Pancreas (tissue), 10 donors: Measurements from ENCODE around the gene DOK5. TPM values are rescaled to one million over a fixed set of nuclear protein-coding genes. Genes with fewer than 3 reads are reported as not detected.

ENCODE experiments used
- ATAC-seq, 4 donors: fragments of 200-7000 bp; cut with Tn5 transposase; one replicate each; pipeline versions ENCODE4 v1.8.0 to v1.9.1; 2020; ENCODE audit warnings: mild to moderate bottlenecking in 4 of 4, moderate library complexity in 4 of 4
- DNase-seq, 6 donors: peaks; one replicate each; pipeline ENCODE4 v3.0.0-alpha.2; 2020
- FAIRE-seq: peaks from 2 replicates; lab custom pipeline; 2012; peaks lifted over from hg19 to GRCh38; lab: Jason Lieb, UNC
- H3K27ac ChIP-seq, 4 donors: fragments of 200-600 bp; sonication (generic); 1 replicate in 3 of 4; 2 replicates in 1 of 4; pipeline versions ENCODE4 v1.5.0 to v1.8.0; 2020
- H3K27me3 ChIP-seq, 4 donors: fragments of 200-600 bp; one replicate each; pipeline ENCODE4 v1.8.0; 2021
- H3K36me3 ChIP-seq, 3 donors: fragments of 200-600 bp; sonication (generic) in 1 of 3; one replicate each; pipeline versions ENCODE4 v1.5.0 to v1.8.0; 2020 to 2021
- H3K4me1 ChIP-seq, 3 donors: fragments of 200-600 bp; one replicate each; pipeline ENCODE4 v1.8.0; 2021
- H3K4me3 ChIP-seq, 4 donors: fragments of 200-600 bp; sonication (generic) in 2 of 4; one replicate each; pipeline versions ENCODE4 v1.5.0 to v1.8.0; 2020 to 2021
- H3K9me3 ChIP-seq, 4 donors: fragments of 200-600 bp; one replicate each; pipeline ENCODE4 v1.8.0; 2021
- WGBS, 2 donors: extraction: QIAGEN DNeasy Blood & Tissue Kit; methylation state at CpG; one replicate each; pipeline ENCODE4 v1.1.7; 2013; 5-methylcytosine and 5-hydroxymethylcytosine counted together
- intact Hi-C, 3 donors: fragments of 100-400 bp; cut with DNase I; formaldehyde crosslinking; loops; one replicate each; pipeline versions ENCODE4 v1.11.1 to v1.14.2; 2022
- polyA plus RNA-seq, 2 donors: library from polyadenylated mRNA; stranded (reverse); fragments of 200-250 nt; gene quantifications; one replicate each; pipeline ENCODE4 v1.2.3, GENCODE V29; 2013
- total RNA-seq, 6 donors: library from RNA; stranded (reverse); fragmentation: NEBNext Ultra II Directional in 4 of 6; extraction: Animal tissue kit (Norgen Biotek cat#: 25700) in 4 of 6; gene quantifications; one replicate each; pipeline versions ENCODE4 v1.2.1 to v1.2.4, GENCODE V29; 2021 to 2023
- TF ChIP-seq, protein P1 (sequence below), 4 donors: fragments of 200-600 bp; sonication (generic) in 3 of 4; IDR thresholded peaks; one replicate each; pipeline versions ENCODE4 v1.5.0 to v1.8.0; 2021; ENCODE audit warnings: antibody characterized with exemption in 4 of 4
- donor health status: healthy with polysubstance abuse.
- donor health status: DM: no; HTN: no; CAD: no; lungs with moderate emphysema.
- donor health status: DM: no; HTN: no; CAD: no.
- donor health status: control.
- donor health status: control.
- donor health status: Bipolar disorder and iron deficiency.
- donor health status: DM: yes; HTN: yes; CAD: no.
- donor health status: DM: no; HTN: no; CAD: no.
- donor health status: DM: no; HTN: no; CAD: no.
- donor health status: DM: yes; HTN: yes; CAD: no.

Gene DOK5
- total and polyA plus RNA-seq, 8 donors = 0.24 to 1.2 (median 0.51) TPM

DNA sequence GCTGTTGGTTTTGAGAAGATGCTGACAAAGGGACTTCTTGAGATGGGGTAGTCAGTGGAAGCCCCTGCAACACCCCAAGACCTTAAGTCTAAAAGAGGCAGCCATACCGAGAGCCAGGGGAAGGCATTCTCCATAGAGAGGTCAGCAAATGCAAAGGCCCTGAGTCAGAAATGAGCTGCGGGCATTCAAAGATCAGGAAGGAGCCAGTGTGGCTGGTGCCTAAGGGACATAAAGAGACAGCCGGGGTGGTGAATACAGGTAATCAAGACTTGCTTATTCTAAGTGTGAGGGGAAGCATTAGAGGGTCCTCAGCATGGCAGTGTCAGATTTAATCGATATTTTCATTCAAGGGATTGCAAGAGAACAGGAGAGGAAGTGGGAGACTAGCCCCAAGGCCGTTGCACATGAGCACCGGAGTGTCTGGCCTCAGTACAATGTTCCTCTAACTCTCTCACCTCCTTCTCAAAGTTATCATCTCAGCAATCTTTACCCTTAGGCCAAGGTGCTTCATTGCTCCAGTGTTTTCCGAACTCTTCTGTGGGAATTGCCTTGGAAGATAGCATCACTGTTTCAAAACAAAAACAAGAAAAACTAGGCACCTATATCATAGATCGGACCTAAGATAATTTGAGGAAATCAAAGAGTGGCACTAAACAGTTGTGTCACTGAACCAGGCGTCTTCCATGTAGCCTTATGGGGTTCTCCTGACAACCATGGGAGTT, 173.2 kb downstream of the DOK5 start:
- Histone ChIP-seq H3K9me3 (no peaks in the 10 kb centered on the region), H3K27me3 (no peaks in the 10 kb centered on the region), H3K4me3 (no peak overlapping the region), H3K27ac (no peak overlapping the region), H3K4me1 (peaks cover 3 to 12% (median 9%) of the 10 kb centered on the region in 3 donors), H3K36me3 (no peaks in the 10 kb centered on the region)
- intact Hi-C loops = loop anchor here in 2 of 3 donors (5.0 kb wide), 2 partner anchors 426 to 546 kb away; no protein-coding TSS in a partner anchor
- ATAC-seq = no peak
- DNase-seq = no peak
- 57 to 65% methylated on average over 9 of the region's 9 CpGs for WGBS, 2 donors
- no peak for FAIRE-seq
- TF ChIP-seq, protein P1, sequence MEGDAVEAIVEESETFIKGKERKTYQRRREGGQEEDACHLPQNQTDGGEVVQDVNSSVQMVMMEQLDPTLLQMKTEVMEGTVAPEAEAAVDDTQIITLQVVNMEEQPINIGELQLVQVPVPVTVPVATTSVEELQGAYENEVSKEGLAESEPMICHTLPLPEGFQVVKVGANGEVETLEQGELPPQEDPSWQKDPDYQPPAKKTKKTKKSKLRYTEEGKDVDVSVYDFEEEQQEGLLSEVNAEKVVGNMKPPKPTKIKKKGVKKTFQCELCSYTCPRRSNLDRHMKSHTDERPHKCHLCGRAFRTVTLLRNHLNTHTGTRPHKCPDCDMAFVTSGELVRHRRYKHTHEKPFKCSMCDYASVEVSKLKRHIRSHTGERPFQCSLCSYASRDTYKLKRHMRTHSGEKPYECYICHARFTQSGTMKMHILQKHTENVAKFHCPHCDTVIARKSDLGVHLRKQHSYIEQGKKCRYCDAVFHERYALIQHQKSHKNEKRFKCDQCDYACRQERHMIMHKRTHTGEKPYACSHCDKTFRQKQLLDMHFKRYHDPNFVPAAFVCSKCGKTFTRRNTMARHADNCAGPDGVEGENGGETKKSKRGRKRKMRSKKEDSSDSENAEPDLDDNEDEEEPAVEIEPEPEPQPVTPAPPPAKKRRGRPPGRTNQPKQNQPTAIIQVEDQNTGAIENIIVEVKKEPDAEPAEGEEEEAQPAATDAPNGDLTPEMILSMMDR (IDR thresholded peaks at IDR 0.05) = no peak

DNA sequence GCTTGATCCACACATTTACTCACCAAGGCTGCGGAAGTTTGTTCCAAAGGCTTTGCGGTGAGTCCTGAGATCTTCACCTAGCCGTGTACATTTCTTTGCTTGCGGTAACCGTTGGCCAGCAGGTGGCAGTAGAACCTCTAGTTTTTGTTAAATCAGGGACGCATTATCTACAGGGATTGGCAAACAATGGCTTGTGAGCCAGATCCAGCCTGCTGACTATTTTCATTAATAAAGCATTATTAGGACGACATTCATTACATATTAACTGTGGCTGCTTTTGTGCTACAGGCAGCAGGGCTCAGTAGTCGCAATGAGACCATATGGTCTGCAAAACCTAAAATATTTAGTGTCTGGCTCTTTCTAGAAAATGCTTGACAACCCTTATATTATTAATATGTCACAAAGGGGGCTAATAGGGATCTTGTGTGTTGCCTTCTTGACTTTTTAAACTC, 174.1 kb downstream of the DOK5 start:
- Histone ChIP-seq H3K27ac (no peak overlapping the region), H3K27me3 (no peaks in the 10 kb centered on the region), H3K4me3 (no peak overlapping the region), H3K4me1 (peaks cover 3 to 12% (median 9%) of the 10 kb centered on the region in 3 donors), H3K36me3 (no peaks in the 10 kb centered on the region), H3K9me3 (no peaks in the 10 kb centered on the region)
- 3 to 4% methylated on average over 8 of the region's 8 CpGs for WGBS, 2 donors
- TF ChIP-seq, protein P1 (IDR thresholded peaks at IDR 0.05) = peak; percentile 71 to 85 (median 81)
- intact Hi-C loops = loop anchor here in 2 of 3 donors (5.0 kb wide), 2 partner anchors 427 to 547 kb away; no protein-coding TSS in a partner anchor
- FAIRE-seq = peak; percentile 26
- ATAC-seq = peak; percentile 73 to 87 (median 83)
- DNase-seq = peak; percentile 77 to 93 (median 86)

DNA sequence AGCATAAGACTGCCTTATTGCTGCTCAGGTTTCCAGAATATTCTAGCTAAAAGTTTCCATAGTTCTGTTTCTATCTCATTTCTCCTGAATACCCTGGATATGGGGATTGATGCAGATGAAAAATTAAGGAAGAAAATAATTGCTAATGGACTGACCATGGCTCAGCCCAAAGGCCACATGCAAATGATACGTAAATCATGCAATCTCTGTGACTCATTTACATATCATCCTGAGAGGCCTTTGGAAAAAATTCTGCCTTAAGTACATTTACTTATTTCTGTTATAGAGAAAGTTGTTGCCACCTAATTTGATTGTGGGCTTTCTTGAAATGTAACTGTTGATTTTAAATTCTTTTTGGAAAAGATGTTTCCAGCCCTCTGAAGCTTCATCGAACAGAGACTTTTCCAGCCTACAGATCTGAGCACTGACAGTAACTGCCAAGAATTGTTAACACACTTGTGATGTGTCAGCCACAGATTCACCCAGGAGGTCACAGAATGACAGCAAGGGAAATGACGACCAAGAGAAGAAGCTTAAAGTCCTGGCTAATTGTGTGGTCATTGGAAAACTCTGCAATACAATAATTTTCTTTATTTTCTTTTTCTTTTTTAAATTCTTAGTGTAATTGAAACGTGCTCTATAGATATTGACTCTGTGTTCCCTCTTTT, 174.8 kb downstream of the DOK5 start:
- 42 to 48% methylated on average over 4 of the region's 4 CpGs for WGBS, 2 donors
- FAIRE-seq = no peak

DNA sequence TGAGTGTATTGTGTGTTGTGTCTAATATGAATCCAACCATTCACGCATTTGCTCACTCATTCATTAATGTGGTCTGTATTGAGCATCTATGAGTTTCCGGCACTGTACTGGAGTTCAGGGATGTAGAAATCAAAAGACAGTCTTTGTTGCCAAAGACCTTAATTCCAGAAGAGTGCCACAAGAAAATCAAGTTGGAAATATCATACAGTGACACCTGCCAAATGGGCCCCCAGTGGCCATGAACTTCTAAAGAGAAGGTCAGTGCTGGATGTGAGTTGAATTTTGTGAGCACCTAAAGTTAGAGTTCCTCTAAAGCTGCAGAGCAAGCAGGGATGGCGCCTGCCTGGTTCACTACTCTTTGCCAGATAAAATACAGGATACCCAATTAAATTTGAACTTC, 175.9 kb downstream of the DOK5 start:
- intact Hi-C loops = no loop called here
- no peaks in the 10 kb centered on the region for H3K27me3 ChIP-seq
- no peak overlapping the region for H3K4me3 ChIP-seq
- TF ChIP-seq, protein P1 (IDR thresholded peaks at IDR 0.05) = no peak
- no peaks in the 10 kb centered on the region for H3K36me3 ChIP-seq
- H3K4me1 ChIP-seq = peaks cover 3 to 7% (median 6%) of the 10 kb centered on the region in 3 donors
- DNase-seq = no peak
- no peak overlapping the region for H3K27ac ChIP-seq
- no peaks in the 10 kb centered on the region for H3K9me3 ChIP-seq
- ATAC-seq = no peak
- no peak for FAIRE-seq
- 79 to 81% methylated on average over 3 of the region's 3 CpGs for WGBS, 2 donors

More for the DNA sequence above, 174.8 kb downstream of the DOK5 start:
- intact Hi-C loops = no loop called here
- DNase-seq (no peak), ATAC-seq (no peak)
- H3K36me3 ChIP-seq = no peaks in the 10 kb centered on the region
- H3K4me1 ChIP-seq = peaks cover 3 to 12% (median 9%) of the 10 kb centered on the region in 3 donors
- H3K27me3 ChIP-seq = no peaks in the 10 kb centered on the region
- H3K4me3 ChIP-seq = no peak overlapping the region
- no peaks in the 10 kb centered on the region for H3K9me3 ChIP-seq
- H3K27ac ChIP-seq = no peak overlapping the region
- TF ChIP-seq, protein P1 (IDR thresholded peaks at IDR 0.05) = no peak
